Calu3 (cell line): ENCODE data around the gene ST3GAL4. TPM values are rescaled to one million over a fixed set of nuclear protein-coding genes. Genes with fewer than 3 reads are reported as not detected.

Experiments used
- BruUV-seq: library from RNA; stranded (reverse); fragments of 400-500 nt; replicated peaks from 2 replicates; lab custom pipeline; 2021; lab: Mats Ljungman, UMichigan
- CTCF ChIA-PET: fragments of 300-600 bp; sonication (Branson Sonifier 250); formaldehyde crosslinking; loops from one replicate; lab custom pipeline; 2022; ENCODE audit warnings: antibody characterized with exemption; lab: Charles Lee
- DNase-seq: peaks from one replicate; pipeline ENCODE4 v3.0.0; 2022
- H3K27ac Mint-ChIP-seq: one replicate; pipeline ENCODE4 v1.8.0; 2022; ENCODE audit warnings: mixed read lengths; ENCODE audit not compliant: unreplicated experiment
- H3K27me3 Mint-ChIP-seq: one replicate; pipeline ENCODE4 v1.8.0; 2022; ENCODE audit warnings: mixed read lengths; ENCODE audit not compliant: unreplicated experiment
- H3K36me3 Mint-ChIP-seq: one replicate; pipeline ENCODE4 v1.8.0; 2022; ENCODE audit warnings: mild to moderate bottlenecking, moderate library complexity, mixed read lengths; ENCODE audit not compliant: insufficient read depth, unreplicated experiment
- H3K4me1 Mint-ChIP-seq: one replicate; pipeline ENCODE4 v1.8.0; 2022; ENCODE audit warnings: mild to moderate bottlenecking, low read depth, mixed read lengths; ENCODE audit not compliant: unreplicated experiment
- H3K4me3 Mint-ChIP-seq: one replicate; pipeline ENCODE4 v1.8.0; 2022; ENCODE audit warnings: mild to moderate bottlenecking, low read depth, moderate library complexity, mixed read lengths; ENCODE audit not compliant: unreplicated experiment
- H3K9me3 Mint-ChIP-seq: one replicate; pipeline ENCODE4 v1.8.0; 2022; ENCODE audit warnings: low read depth, mixed read lengths; ENCODE audit not compliant: unreplicated experiment
- intact Hi-C: fragments of 100-400 bp; cut with micrococcal nuclease; formaldehyde crosslinking; loops from one replicate; pipeline ENCODE4 v1.10.0; 2022; ENCODE audit not compliant: unreplicated experiment
- total RNA-seq: library from RNA; stranded (reverse); gene quantifications from 2 replicates; pipeline ENCODE4 v1.2.3, GENCODE V29; 2022
- TF ChIP-seq, protein P1 (sequence below): fragments of 200-600 bp; IDR thresholded peaks from one replicate; pipeline ENCODE4 v1.8.0; 2022; ENCODE audit warnings: antibody characterized with exemption; ENCODE audit not compliant: unreplicated experiment

The ST3GAL4 gene
- total RNA-seq, 1 experiment from 2014 or later = 27.9 TPM

DNA sequence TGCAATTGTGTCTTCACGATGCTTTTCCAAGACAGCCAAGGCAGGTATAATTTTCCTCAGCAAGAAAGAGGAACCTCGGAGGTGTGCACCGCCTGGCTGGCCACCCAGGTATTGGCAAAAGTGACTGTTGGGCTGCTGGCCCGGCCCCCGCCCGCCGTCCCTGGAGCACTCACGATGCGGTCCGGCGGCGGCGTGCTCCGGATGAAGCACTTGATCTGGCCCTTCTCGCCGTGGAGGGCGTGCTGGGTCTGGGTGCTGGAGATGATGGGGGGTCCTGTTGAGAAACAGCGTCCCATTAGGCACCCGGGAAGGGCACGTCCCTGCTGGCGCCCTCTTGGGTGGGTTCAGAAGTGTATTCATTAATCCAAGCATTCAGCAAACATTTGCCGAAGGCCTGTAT is 84.8 kb downstream of the ST3GAL4 start:
- CTCF ChIA-PET = interaction anchor here (0.6 to 1.4 kb wide), 3 partner anchors 17 to 836 kb away, joined by 3 to 16 read pairs (median 3); no protein-coding TSS in a partner anchor
- TF ChIP-seq, protein P1, sequence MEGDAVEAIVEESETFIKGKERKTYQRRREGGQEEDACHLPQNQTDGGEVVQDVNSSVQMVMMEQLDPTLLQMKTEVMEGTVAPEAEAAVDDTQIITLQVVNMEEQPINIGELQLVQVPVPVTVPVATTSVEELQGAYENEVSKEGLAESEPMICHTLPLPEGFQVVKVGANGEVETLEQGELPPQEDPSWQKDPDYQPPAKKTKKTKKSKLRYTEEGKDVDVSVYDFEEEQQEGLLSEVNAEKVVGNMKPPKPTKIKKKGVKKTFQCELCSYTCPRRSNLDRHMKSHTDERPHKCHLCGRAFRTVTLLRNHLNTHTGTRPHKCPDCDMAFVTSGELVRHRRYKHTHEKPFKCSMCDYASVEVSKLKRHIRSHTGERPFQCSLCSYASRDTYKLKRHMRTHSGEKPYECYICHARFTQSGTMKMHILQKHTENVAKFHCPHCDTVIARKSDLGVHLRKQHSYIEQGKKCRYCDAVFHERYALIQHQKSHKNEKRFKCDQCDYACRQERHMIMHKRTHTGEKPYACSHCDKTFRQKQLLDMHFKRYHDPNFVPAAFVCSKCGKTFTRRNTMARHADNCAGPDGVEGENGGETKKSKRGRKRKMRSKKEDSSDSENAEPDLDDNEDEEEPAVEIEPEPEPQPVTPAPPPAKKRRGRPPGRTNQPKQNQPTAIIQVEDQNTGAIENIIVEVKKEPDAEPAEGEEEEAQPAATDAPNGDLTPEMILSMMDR = no peak
- H3K27me3 Mint-ChIP-seq = no peaks in the 10 kb centered on the region
- H3K9me3 Mint-ChIP-seq = no peaks in the 10 kb centered on the region
- DNase-seq = no peak
- no peak overlapping the region for H3K27ac Mint-ChIP-seq
- no peak overlapping the region for H3K4me3 Mint-ChIP-seq
- no peaks in the 10 kb centered on the region for H3K4me1 Mint-ChIP-seq
- intact Hi-C loops = loop anchor here (2.0 to 5.0 kb wide), 2 partner anchors 41 to 907 kb away; no protein-coding TSS in a partner anchor
- no peaks in the 10 kb centered on the region for H3K36me3 Mint-ChIP-seq
- no TSS peak for BruUV-seq

GRCh38 chr11:126440792-126441514 is 85.5 kb downstream of the ST3GAL4 start:
- intact Hi-C loops = loop anchor here (2.0 to 5.0 kb wide), 2 partner anchors 40 to 906 kb away; no protein-coding TSS in a partner anchor
- CTCF ChIA-PET = interaction anchor here (0.5 to 1.4 kb wide), 6 partner anchors 40 to 905 kb away, joined by 3 to 16 read pairs (median 4); no protein-coding TSS in a partner anchor
- Mint-ChIP-seq H3K4me1 (no peaks in the 10 kb centered on the region), H3K27me3 (peaks cover 4% of the 10 kb centered on the region), H3K27ac (no peak overlapping the region), H3K4me3 (no peak overlapping the region), H3K9me3 (no peaks in the 10 kb centered on the region), H3K36me3 (no peaks in the 10 kb centered on the region)
- no TSS peak for BruUV-seq
- TF ChIP-seq, protein P1 = peak; percentile 82
- DNase-seq = peak; percentile 81

GRCh38 chr11:126443120-126443519 is 87.6 kb downstream of the ST3GAL4 start:
- Mint-ChIP-seq H3K36me3 (no peaks in the 10 kb centered on the region), H3K4me1 (no peaks in the 10 kb centered on the region), H3K4me3 (no peak overlapping the region), H3K9me3 (no peaks in the 10 kb centered on the region), H3K27ac (no peak overlapping the region), H3K27me3 (peaks cover 24% of the 10 kb centered on the region)
- TF ChIP-seq, protein P1 = no peak
- CTCF ChIA-PET = no interaction called here
- intact Hi-C loops = loop anchor here (5.0 kb wide), 1 partner anchor 904 kb away; no protein-coding TSS in a partner anchor
- BruUV-seq = no TSS peak
- DNase-seq = no peak

GRCh38 chr11:126444072-126444471 is 88.6 kb downstream of the ST3GAL4 start:
- DNase-seq = no peak
- Mint-ChIP-seq H3K9me3 (no peaks in the 10 kb centered on the region), H3K4me1 (no peaks in the 10 kb centered on the region), H3K36me3 (no peaks in the 10 kb centered on the region), H3K27me3 (peaks cover 24% of the 10 kb centered on the region), H3K27ac (no peak overlapping the region), H3K4me3 (no peak overlapping the region)
- TF ChIP-seq, protein P1 = no peak
- no TSS peak for BruUV-seq
- intact Hi-C loops = loop anchor here (5.0 kb wide), 1 partner anchor 903 kb away; no protein-coding TSS in a partner anchor
- CTCF ChIA-PET = no interaction called here
